ENCODE data around the gene OR2B3. TPM values are rescaled to one million over a fixed set of nuclear protein-coding genes. Genes with fewer than 3 reads are reported as not detected.

The OR2B3 gene
- total and polyA plus RNA-seq, 2 experiments from 2014 or later = not detected

- TF ChIP-seq, protein P1, sequence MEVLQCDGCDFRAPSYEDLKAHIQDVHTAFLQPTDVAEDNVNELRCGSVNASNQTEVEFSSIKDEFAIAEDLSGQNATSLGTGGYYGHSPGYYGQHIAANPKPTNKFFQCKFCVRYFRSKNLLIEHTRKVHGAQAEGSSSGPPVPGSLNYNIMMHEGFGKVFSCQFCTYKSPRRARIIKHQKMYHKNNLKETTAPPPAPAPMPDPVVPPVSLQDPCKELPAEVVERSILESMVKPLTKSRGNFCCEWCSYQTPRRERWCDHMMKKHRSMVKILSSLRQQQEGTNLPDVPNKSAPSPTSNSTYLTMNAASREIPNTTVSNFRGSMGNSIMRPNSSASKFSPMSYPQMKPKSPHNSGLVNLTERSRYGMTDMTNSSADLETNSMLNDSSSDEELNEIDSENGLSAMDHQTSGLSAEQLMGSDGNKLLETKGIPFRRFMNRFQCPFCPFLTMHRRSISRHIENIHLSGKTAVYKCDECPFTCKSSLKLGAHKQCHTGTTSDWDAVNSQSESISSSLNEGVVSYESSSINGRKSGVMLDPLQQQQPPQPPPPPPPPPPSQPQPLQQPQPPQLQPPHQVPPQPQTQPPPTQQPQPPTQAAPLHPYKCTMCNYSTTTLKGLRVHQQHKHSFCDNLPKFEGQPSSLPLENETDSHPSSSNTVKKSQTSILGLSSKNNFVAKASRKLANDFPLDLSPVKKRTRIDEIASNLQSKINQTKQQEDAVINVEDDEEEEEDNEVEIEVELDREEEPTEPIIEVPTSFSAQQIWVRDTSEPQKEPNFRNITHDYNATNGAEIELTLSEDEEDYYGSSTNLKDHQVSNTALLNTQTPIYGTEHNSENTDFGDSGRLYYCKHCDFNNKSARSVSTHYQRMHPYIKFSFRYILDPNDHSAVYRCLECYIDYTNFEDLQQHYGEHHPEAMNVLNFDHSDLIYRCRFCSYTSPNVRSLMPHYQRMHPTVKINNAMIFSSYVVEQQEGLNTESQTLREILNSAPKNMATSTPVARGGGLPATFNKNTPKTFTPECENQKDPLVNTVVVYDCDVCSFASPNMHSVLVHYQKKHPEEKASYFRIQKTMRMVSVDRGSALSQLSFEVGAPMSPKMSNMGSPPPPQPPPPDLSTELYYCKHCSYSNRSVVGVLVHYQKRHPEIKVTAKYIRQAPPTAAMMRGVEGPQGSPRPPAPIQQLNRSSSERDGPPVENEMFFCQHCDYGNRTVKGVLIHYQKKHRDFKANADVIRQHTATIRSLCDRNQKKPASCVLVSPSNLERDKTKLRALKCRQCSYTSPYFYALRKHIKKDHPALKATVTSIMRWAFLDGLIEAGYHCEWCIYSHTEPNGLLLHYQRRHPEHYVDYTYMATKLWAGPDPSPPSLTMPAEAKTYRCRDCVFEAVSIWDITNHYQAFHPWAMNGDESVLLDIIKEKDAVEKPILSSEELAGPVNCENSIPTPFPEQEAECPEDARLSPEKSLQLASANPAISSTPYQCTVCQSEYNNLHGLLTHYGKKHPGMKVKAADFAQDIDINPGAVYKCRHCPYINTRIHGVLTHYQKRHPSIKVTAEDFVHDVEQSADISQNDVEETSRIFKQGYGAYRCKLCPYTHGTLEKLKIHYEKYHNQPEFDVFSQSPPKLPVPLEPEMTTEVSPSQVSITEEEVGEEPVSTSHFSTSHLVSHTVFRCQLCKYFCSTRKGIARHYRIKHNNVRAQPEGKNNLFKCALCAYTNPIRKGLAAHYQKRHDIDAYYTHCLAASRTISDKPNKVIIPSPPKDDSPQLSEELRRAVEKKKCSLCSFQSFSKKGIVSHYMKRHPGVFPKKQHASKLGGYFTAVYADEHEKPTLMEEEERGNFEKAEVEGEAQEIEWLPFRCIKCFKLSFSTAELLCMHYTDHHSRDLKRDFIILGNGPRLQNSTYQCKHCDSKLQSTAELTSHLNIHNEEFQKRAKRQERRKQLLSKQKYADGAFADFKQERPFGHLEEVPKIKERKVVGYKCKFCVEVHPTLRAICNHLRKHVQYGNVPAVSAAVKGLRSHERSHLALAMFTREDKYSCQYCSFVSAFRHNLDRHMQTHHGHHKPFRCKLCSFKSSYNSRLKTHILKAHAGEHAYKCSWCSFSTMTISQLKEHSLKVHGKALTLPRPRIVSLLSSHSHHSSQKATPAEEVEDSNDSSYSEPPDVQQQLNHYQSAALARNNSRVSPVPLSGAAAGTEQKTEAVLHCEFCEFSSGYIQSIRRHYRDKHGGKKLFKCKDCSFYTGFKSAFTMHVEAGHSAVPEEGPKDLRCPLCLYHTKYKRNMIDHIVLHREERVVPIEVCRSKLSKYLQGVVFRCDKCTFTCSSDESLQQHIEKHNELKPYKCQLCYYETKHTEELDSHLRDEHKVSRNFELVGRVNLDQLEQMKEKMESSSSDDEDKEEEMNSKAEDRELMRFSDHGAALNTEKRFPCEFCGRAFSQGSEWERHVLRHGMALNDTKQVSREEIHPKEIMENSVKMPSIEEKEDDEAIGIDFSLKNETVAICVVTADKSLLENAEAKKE (CRISPR knock-in tag; IDR thresholded peaks at IDR 0.05) = no peak
- TF ChIP-seq ZNF114 (CRISPR knock-in tag; IDR thresholded peaks at IDR 0.05) (no peak), JUNB (IDR thresholded peaks at IDR 0.05; ENCODE audit: unreplicated experiment) (no peak), NANOG (IDR thresholded peaks at IDR 0.05; ENCODE audit: borderline replicate concordance) (no peak), STAT1 (IDR thresholded peaks at IDR 0.05; ENCODE audit: unreplicated experiment) (no peak), EZH2 (IDR thresholded peaks at IDR 0.05; ENCODE audit: low read depth, unreplicated experiment) (no peak), CREB1 (CRISPR knock-in tag; IDR thresholded peaks at IDR 0.05; ENCODE audit: low read depth) (no peak), REST (IDR thresholded peaks at IDR 0.05; ENCODE audit: unreplicated experiment) (no peak)
Measured at GRCh38 chr6:29082457-29082856, 4.7 kb downstream of the OR2B3 start (continued).
